Body of pancreas (tissue), 4 donors: Measurements from ENCODE around the gene ITPR2. TPM values are rescaled to one million over a fixed set of nuclear protein-coding genes. Genes with fewer than 3 reads are reported as not detected.

ENCODE experiments used
- ATAC-seq: fragments of 150-250 bp; one replicate; pipeline ENCODE4 v1.9.1; 2016
- DNase-seq, 4 donors: peaks; one replicate each; pipeline ENCODE4 v3.0.0-alpha.2; 2019
- H3K27ac ChIP-seq, 4 donors: fragments of 200-600 bp; sonication (generic); 1 replicate in 3 of 4; 2 replicates in 1 of 4; pipeline versions ENCODE4 v1.5.1 to v1.6.1; 2016 to 2019; ENCODE audit warnings: mild to moderate bottlenecking in 1 of 4, mixed read lengths in 1 of 4, moderate library complexity in 1 of 4
- H3K27me3 ChIP-seq, 2 donors: fragments of 200-600 bp; sonication (generic); one replicate each; pipeline ENCODE4 v1.6.0; 2016; ENCODE audit warnings: mild to moderate bottlenecking in 1 of 2
- H3K36me3 ChIP-seq, 2 donors: fragments of 200-600 bp; sonication (generic); replicated peaks in 1 of 2; 2 replicates each; pipeline ENCODE4 v1.5.1; 2016; ENCODE audit warnings: low read depth in 2 of 2; ENCODE audit not compliant: insufficient read depth in 1 of 2
- H3K4me1 ChIP-seq: fragments of 200-600 bp; sonication (generic); one replicate; pipeline ENCODE4 v1.6.0; 2016
- H3K4me3 ChIP-seq, 2 donors: fragments of 200-600 bp; sonication (generic); 1 replicate in 1 of 2; 2 replicates in 1 of 2; pipeline ENCODE4 v1.5.1; 2016 to 2019
- H3K9me3 ChIP-seq, 3 donors: fragments of 200-600 bp; sonication (generic); 1 replicate in 2 of 3; 2 replicates in 1 of 3; pipeline ENCODE4 v1.5.1; 2016
- CTCF ChIP-seq, 7 experiments: fragments of 450-650 bp in 4 of 7; fragments of 200-600 bp in 3 of 7; sonication (generic) in 3 of 7; IDR thresholded peaks; one replicate each; pipeline ENCODE4 v1.5.1; 2016 to 2019; ENCODE audit warnings: antibody characterized with exemption in 7 of 7
- POLR2A ChIP-seq, 3 donors: fragments of 450-650 bp; IDR thresholded peaks; one replicate each; pipeline ENCODE4 v1.6.1; 2016; ENCODE audit warnings: antibody characterized with exemption in 3 of 3, mild to moderate bottlenecking in 2 of 3
- WGBS, 2 donors: methylation state at CpG; one replicate each; pipeline ENCODE4 v1.1.5; 2017; 5-methylcytosine and 5-hydroxymethylcytosine counted together
- intact Hi-C: fragments of 100-400 bp; cut with DNase I; formaldehyde crosslinking; loops from one replicate; pipeline ENCODE4 v1.15.1; 2023
- total RNA-seq, 2 donors: library from RNA; depleted of rRNA; stranded (reverse); fragments of >200 nt; gene quantifications; one replicate each; pipeline ENCODE4 v1.1.0, GENCODE V29; 2016

Gene ITPR2
- total RNA-seq, 2 donors from 2014 or later = 37.4 to 92.9 TPM

- intact Hi-C loops = no loop called here
- TF ChIP-seq POLR2A (IDR thresholded peaks at IDR 0.05) = no peak
- TF ChIP-seq CTCF (IDR thresholded peaks at IDR 0.05) = no peak
- Histone ChIP-seq H3K36me3 (peaks cover 0 to 7% of the 10 kb centered on the region in 2 donors), H3K9me3 (no peaks in the 10 kb centered on the region), H3K27ac (no peak overlapping the region), H3K4me1 (no peaks in the 10 kb centered on the region), H3K27me3 (no peaks in the 10 kb centered on the region), H3K4me3 (no peak overlapping the region)
- 47 to 48% methylated on average over 4 of the region's 4 CpGs for WGBS, 2 donors
- DNase-seq (no peak), ATAC-seq (no peak)
Observed at GRCh38 chr12:26686408-26686807, 146.6 kb downstream of the ITPR2 start.

- ATAC-seq (no peak), DNase-seq (no peak)
- Histone ChIP-seq H3K4me1 (no peaks in the 10 kb centered on the region), H3K27ac (no peak overlapping the region), H3K9me3 (no peaks in the 10 kb centered on the region), H3K27me3 (no peaks in the 10 kb centered on the region), H3K4me3 (no peak overlapping the region), H3K36me3 (peaks cover 0 to 7% of the 10 kb centered on the region in 2 donors)
- intact Hi-C loops = no loop called here
- TF ChIP-seq CTCF (IDR thresholded peaks at IDR 0.05) = no peak
- no peak for TF ChIP-seq POLR2A (IDR thresholded peaks at IDR 0.05)
Observed at GRCh38 chr12:26684101-26684500, 148.9 kb downstream of the ITPR2 start.

GRCh38 chr12:26683443-26683842, 149.6 kb downstream of the ITPR2 start:
- TF ChIP-seq CTCF (IDR thresholded peaks at IDR 0.05) (no peak), POLR2A (IDR thresholded peaks at IDR 0.05) (no peak)
- no peaks in the 10 kb centered on the region for H3K4me1 ChIP-seq
- DNase-seq = no peak
- no peaks in the 10 kb centered on the region for H3K9me3 ChIP-seq
- ATAC-seq = no peak
- no peak overlapping the region for H3K4me3 ChIP-seq
- intact Hi-C loops = no loop called here
- WGBS, 2 donors = 88 to 91% methylated on average over 5 of the region's 5 CpGs
- peaks cover 0 to 9% of the 10 kb centered on the region in 2 donors for H3K36me3 ChIP-seq
- no peak overlapping the region for H3K27ac ChIP-seq
- H3K27me3 ChIP-seq = no peaks in the 10 kb centered on the region

- no peak for DNase-seq
- 69 to 78% methylated on average over 3 of the region's 3 CpGs for WGBS, 2 donors
- ATAC-seq = no peak
Observed at GRCh38 chr12:26680727-26681455, 152.1 kb downstream of the ITPR2 start.

More at GRCh38 chr12:26680727-26681455, 152.1 kb downstream of the ITPR2 start:
- intact Hi-C loops = no loop called here
- no peak overlapping the region for H3K4me3 ChIP-seq
- H3K27me3 ChIP-seq = no peaks in the 10 kb centered on the region
- H3K36me3 ChIP-seq = peaks cover 0 to 11% of the 10 kb centered on the region in 2 donors
- no peaks in the 10 kb centered on the region for H3K9me3 ChIP-seq
- no peak overlapping the region for H3K27ac ChIP-seq
- no peak for TF ChIP-seq CTCF (IDR thresholded peaks at IDR 0.05)
- TF ChIP-seq POLR2A (IDR thresholded peaks at IDR 0.05) = no peak
- H3K4me1 ChIP-seq = no peaks in the 10 kb centered on the region
